H1 (cell line): Measurements from ENCODE around the gene USHBP1.

Experiments used
- CBX5 ChIP-seq: fragments of 300-800, 300-1000 bp; sonication (generic); IDR thresholded peaks from 2 replicates; pipeline ENCODE4 v1.7.1; 2016; ENCODE audit warnings: antibody characterized with exemption, low read length, low read depth
- EZH2 ChIP-seq: fragments of 200-600 bp; sonication (generic); IDR thresholded peaks from 2 replicates; pipeline ENCODE4 v1.7.1; 2012; ENCODE audit warnings: low read depth, mild to moderate bottlenecking, moderate library complexity, low read length, inconsistent platforms; ENCODE audit not compliant: severe bottlenecking
- NRF1 ChIP-seq: IDR thresholded peaks from 2 replicates; pipeline ENCODE4 v1.6.1; 2011; ENCODE audit warnings: mild to moderate bottlenecking, low read depth, low read length, improper control_type of control experiment
- POLR2A ChIP-seq, 2 experiments: IDR thresholded peaks; 1 replicate in 1 of 2; 2 replicates in 1 of 2; pipeline ENCODE4 v1.6.1; 2011; ENCODE audit warnings: low read depth in 2 of 2, low read length in 2 of 2, mild to moderate bottlenecking in 2 of 2; ENCODE audit errors: control extremely low read depth in 1 of 2
- POLR2AphosphoS5 ChIP-seq: IDR thresholded peaks from 2 replicates; pipeline ENCODE4 v1.6.1; 2011; ENCODE audit warnings: low read depth, low read length
- POU5F1 ChIP-seq: IDR thresholded peaks from 2 replicates; pipeline ENCODE4 v1.6.1; 2011; ENCODE audit warnings: low read depth, mild to moderate bottlenecking, low read length, moderate library complexity
- SIN3A ChIP-seq, 2 experiments: IDR thresholded peaks in 1 of 2; conservative IDR thresholded peaks in 1 of 2; 2 replicates each; pipeline ENCODE4 v1.6.1; 2011 to 2012; ENCODE audit warnings: low read length in 2 of 2, improper control_type of control experiment in 1 of 2, low read depth in 1 of 2, mild to moderate bottlenecking in 1 of 2
- SP2 ChIP-seq: IDR thresholded peaks from 2 replicates; pipeline ENCODE4 v1.6.1; 2012; ENCODE audit warnings: mild to moderate bottlenecking, low read length, inconsistent platforms
- SUZ12 ChIP-seq: fragments of 200-600 bp; sonication (generic); IDR thresholded peaks from 2 replicates; pipeline ENCODE4 v1.6.1; 2012; ENCODE audit warnings: mild to moderate bottlenecking, inconsistent platforms, low read length, moderate library complexity, mixed read lengths
- TF ChIP-seq, protein P1 (sequence below), 3 experiments: IDR thresholded peaks; 1 replicate in 2 of 3; 2 replicates in 1 of 3; pipeline versions ENCODE4 v1.5.1 to v1.6.1; 2011; ENCODE audit warnings: low read length in 3 of 3, mild to moderate bottlenecking in 3 of 3, inconsistent platforms in 2 of 3, low read depth in 1 of 3, moderate library complexity in 1 of 3; ENCODE audit not compliant: insufficient read depth in 1 of 3; ENCODE audit errors: control extremely low read depth in 1 of 3
- TF ChIP-seq, protein P2 (sequence below): IDR thresholded peaks from 2 replicates; pipeline ENCODE4 v1.6.1; 2011; ENCODE audit warnings: low read length, improper control_type of control experiment
- TF ChIP-seq, protein P3 (sequence below): IDR thresholded peaks from 2 replicates; pipeline ENCODE4 v1.6.1; 2012; ENCODE audit warnings: inconsistent platforms

DNA sequence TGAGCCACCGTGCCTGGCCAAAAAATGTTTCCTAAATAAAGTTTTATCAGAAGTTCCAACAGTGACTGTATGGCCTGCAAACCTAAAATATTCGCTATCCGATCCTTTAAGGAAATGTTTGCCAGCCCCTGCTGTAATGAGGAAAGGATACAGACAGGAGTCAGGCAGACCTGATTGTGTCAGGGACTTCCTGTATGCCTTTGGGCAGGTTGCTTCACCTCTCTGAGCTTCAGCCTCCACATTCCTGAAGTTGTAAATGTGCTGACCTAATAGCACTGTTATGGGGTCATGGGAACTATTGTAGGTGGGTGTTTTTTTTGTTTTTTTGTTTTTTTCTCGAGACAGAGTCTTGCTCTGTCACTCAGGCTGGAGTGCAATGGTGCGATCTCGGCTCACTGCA lies 32.4 kb upstream of the USHBP1 start:
- TF ChIP-seq, protein P1, sequence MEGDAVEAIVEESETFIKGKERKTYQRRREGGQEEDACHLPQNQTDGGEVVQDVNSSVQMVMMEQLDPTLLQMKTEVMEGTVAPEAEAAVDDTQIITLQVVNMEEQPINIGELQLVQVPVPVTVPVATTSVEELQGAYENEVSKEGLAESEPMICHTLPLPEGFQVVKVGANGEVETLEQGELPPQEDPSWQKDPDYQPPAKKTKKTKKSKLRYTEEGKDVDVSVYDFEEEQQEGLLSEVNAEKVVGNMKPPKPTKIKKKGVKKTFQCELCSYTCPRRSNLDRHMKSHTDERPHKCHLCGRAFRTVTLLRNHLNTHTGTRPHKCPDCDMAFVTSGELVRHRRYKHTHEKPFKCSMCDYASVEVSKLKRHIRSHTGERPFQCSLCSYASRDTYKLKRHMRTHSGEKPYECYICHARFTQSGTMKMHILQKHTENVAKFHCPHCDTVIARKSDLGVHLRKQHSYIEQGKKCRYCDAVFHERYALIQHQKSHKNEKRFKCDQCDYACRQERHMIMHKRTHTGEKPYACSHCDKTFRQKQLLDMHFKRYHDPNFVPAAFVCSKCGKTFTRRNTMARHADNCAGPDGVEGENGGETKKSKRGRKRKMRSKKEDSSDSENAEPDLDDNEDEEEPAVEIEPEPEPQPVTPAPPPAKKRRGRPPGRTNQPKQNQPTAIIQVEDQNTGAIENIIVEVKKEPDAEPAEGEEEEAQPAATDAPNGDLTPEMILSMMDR (IDR thresholded peaks at IDR 0.05; ENCODE audit: control extremely low read depth in 1 of 3, insufficient read depth in 1 of 3, low read depth in 1 of 3, low read length in 3 of 3), result no peak
- no peak for TF ChIP-seq SUZ12
- TF ChIP-seq SP2, result no peak
- TF ChIP-seq POLR2AphosphoS5, result no peak
- TF ChIP-seq POLR2A (IDR thresholded peaks at IDR 0.05; ENCODE audit: control extremely low read depth in 1 of 2, low read depth in 2 of 2, low read length in 2 of 2), result no peak
- TF ChIP-seq, protein P2, sequence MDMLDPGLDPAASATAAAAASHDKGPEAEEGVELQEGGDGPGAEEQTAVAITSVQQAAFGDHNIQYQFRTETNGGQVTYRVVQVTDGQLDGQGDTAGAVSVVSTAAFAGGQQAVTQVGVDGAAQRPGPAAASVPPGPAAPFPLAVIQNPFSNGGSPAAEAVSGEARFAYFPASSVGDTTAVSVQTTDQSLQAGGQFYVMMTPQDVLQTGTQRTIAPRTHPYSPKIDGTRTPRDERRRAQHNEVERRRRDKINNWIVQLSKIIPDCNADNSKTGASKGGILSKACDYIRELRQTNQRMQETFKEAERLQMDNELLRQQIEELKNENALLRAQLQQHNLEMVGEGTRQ, result no peak
- TF ChIP-seq, protein P3, sequence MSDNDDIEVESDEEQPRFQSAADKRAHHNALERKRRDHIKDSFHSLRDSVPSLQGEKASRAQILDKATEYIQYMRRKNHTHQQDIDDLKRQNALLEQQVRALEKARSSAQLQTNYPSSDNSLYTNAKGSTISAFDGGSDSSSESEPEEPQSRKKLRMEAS, result no peak
- TF ChIP-seq SIN3A (conservative IDR thresholded peaks at IDR 0.05 in 1 of 2, IDR thresholded peaks at IDR 0.05 in 1 of 2; ENCODE audit: low read depth in 1 of 2, low read length in 2 of 2), result no peak
- TF ChIP-seq CBX5, result no peak
- TF ChIP-seq NRF1, result no peak
- TF ChIP-seq POU5F1, result no peak
- no peak for TF ChIP-seq EZH2
